ENCODE data around the gene RBM33.
A peak's percentile ranks its signal among the peaks of the same experiment; 100 is the strongest.

The RBM33 gene, protein sequence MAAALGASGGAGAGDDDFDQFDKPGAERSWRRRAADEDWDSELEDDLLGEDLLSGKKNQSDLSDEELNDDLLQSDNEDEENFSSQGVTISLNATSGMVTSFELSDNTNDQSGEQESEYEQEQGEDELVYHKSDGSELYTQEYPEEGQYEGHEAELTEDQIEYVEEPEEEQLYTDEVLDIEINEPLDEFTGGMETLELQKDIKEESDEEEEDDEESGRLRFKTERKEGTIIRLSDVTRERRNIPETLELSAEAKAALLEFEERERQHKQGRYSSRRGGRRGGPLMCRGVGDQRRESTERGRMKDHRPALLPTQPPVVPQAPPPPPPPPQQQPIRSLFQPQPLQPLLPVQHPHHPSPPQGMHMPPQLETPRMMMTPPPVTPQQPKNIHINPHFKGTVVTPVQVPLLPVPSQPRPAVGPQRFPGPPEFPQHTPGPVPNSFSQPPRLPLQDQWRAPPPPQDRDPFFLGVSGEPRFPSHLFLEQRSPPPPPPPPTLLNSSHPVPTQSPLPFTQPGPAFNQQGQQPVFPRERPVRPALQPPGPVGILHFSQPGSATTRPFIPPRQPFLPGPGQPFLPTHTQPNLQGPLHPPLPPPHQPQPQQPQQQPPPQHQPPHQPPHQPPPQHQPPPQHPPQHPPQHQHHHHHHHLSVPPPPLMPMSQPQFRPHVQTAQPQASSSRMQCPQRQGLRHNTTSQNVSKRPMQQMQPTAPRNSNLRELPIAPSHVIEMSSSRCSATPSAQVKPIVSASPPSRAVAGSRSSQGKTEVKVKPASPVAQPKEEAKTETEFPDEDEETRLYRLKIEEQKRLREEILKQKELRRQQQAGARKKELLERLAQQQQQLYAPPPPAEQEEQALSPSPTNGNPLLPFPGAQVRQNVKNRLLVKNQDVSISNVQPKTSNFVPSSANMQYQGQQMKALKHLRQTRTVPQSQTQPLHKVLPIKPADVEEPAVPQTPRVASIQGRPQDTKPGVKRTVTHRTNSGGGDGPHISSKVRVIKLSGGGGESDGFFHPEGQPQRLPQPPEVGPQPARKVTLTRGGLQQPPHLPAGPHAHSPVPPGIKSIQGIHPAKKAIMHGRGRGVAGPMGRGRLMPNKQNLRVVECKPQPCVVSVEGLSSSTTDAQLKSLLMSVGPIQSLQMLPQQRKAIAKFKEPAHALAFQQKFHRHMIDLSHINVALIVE

DNA sequence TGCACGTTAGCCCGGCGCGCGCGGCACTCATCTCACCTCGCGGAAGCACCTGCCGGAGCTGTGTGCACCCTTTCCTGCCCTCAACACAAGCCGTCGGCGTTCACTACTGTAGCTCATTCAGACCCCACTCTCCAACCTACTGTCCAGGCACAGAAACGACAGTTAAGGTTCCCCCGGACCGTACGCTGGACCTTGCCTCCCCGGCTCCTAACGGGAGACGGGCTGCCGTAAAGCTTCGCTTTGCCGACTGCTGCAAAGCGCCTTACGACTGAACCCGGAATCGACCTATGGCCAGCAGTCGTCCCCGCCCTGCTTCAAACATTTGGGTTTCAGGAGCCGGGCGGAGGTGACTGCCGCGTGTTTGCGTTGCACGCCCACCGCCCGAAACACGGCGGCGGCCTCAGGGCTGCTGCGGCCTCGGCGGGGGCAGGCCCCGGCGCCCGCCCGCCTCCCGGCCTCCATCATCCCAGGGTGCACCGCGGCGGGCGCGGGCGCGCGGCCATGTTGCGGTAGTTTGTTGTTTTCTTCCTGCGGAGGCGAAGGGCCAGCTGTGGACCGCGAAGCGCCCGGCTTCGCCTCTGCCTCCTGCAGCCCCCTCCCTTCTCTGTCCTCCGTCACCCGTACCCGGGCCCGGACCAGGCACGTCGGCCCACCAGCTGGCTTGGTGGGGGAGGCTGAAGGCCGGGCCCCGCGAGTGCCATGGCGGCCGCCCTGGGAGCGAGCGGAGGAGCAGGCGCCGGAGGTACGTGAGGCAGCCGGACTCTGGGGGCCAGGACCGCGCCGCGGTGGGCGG lies at the start of gene RBM33:
Gene RBM33, plus strand, starts transcription at position 484 of the 793 bp plus-strand sequence. Its CDS starts 216 bp downstream, at position 700.
- DNase-seq (ENCODE audit: low read depth), result peak; percentile 76
- peak within 1 kb of the TSS; percentile 74 for H3K4me3 ChIP-seq (ENCODE audit: low read depth, low read length)

GRCh38 chr7:155594961-155595366 lies 49.5 kb upstream of the RBM33 start:
- H3K4me3 ChIP-seq (ENCODE audit: low read depth, low read length), result no peak overlapping the region
- DNase-seq (ENCODE audit: low read depth), result no peak
- no peak for TF ChIP-seq CTCF (IDR thresholded peaks at IDR 0.05; ENCODE audit: low read depth, low read length, missing control alignments)

More for the DNA sequence above, at the start of gene RBM33:
- no peak for TF ChIP-seq CTCF (IDR thresholded peaks at IDR 0.05; ENCODE audit: low read depth, low read length, missing control alignments)

- H3K4me3 ChIP-seq (ENCODE audit: low read depth, low read length), result no peak overlapping the region
- DNase-seq (ENCODE audit: low read depth), result no peak
- TF ChIP-seq CTCF (IDR thresholded peaks at IDR 0.05; ENCODE audit: low read depth, low read length, missing control alignments), result no peak
Observed at GRCh38 chr7:155597753-155598140, 46.7 kb upstream of the RBM33 start.

GRCh38 chr7:155598810-155599210 lies 45.7 kb upstream of the RBM33 start:
- H3K4me3 ChIP-seq (ENCODE audit: low read depth, low read length), result no peak overlapping the region
- peak; percentile 91 for TF ChIP-seq CTCF (IDR thresholded peaks at IDR 0.05; ENCODE audit: low read depth, low read length, missing control alignments)
- DNase-seq (ENCODE audit: low read depth), result peak; percentile 29

DNA sequence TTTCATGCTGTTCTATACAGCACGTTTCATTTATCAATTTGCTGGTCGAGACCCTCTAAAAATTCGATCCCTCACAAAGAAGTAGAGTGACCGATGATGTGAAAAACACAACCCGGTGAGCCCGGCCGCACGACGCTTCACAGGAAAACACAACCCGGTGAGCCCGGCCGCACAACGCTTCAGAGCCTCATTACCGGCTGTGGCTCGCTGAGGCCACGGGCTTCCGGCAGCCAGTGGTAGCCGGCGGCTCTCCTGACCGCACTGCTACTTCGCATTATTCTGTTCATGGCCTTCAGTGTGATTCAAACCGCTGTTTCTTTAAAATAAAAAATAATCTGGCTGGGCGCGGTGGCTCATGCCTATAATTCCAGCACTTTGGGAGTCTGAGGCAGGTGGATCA lies 42.3 kb upstream of the RBM33 start:
- no peak overlapping the region for H3K4me3 ChIP-seq (ENCODE audit: low read depth, low read length)
- TF ChIP-seq CTCF (IDR thresholded peaks at IDR 0.05; ENCODE audit: low read depth, low read length, missing control alignments), result no peak
- DNase-seq (ENCODE audit: low read depth), result no peak

- DNase-seq (ENCODE audit: low read depth), result no peak
- TF ChIP-seq CTCF (IDR thresholded peaks at IDR 0.05; ENCODE audit: low read depth, low read length, missing control alignments), result no peak
- no peak overlapping the region for H3K4me3 ChIP-seq (ENCODE audit: low read depth, low read length)
Observed at GRCh38 chr7:155602750-155603149, 41.7 kb upstream of the RBM33 start.

Measured in GM12864 (cell line).